Activated B cell treated with CpG ODN at 0.5 μM for 24 hours (primary cell): ENCODE results near the gene ASTN2. TPM values are rescaled to one million over a fixed set of nuclear protein-coding genes. Genes with fewer than 3 reads are reported as not detected.

Source experiments
- ATAC-seq: fragments of 200-7000 bp; cut with Tn5 transposase; one replicate; pipeline ENCODE4 v1.10.0; 2021; ENCODE audit warnings: low read depth, mild to moderate bottlenecking, moderate library complexity
- CTCF ChIA-PET: fragments of 350-600 bp; sonication (Branson Sonifier 250); formaldehyde crosslinking; loops from one replicate; lab custom pipeline; 2021; ENCODE audit warnings: antibody characterized with exemption; lab: Charles Lee
- POLR2A ChIA-PET: fragments of 350-600 bp; sonication (Branson Sonifier 250); formaldehyde crosslinking; loops from one replicate; lab custom pipeline; 2021; ENCODE audit warnings: antibody characterized with exemption; lab: Charles Lee
- DNase-seq: peaks from one replicate; pipeline ENCODE4 v3.0.0; 2022
- H3K27ac Mint-ChIP-seq: one replicate; pipeline ENCODE4 v1.8.0; 2020; ENCODE audit warnings: mixed read lengths
- H3K27me3 Mint-ChIP-seq: one replicate; pipeline ENCODE4 v1.8.0; 2021; ENCODE audit warnings: mixed read lengths
- H3K36me3 Mint-ChIP-seq: one replicate; pipeline ENCODE4 v1.8.0; 2021; ENCODE audit warnings: low read depth, mixed read lengths
- H3K4me1 Mint-ChIP-seq: one replicate; pipeline ENCODE4 v1.8.0; 2021; ENCODE audit warnings: mixed read lengths
- H3K4me3 Mint-ChIP-seq: one replicate; pipeline ENCODE4 v1.8.0; 2020; ENCODE audit warnings: mild to moderate bottlenecking, mixed read lengths
- H3K9me3 Mint-ChIP-seq: one replicate; pipeline ENCODE4 v1.8.0; 2020; ENCODE audit warnings: mixed read lengths
- CTCF ChIP-seq: fragments of 200-600 bp; IDR thresholded peaks from one replicate; pipeline ENCODE4 v1.8.0; 2022; ENCODE audit warnings: antibody characterized with exemption, mild to moderate bottlenecking
- intact Hi-C: fragments of 100-400 bp; cut with micrococcal nuclease; formaldehyde crosslinking; loops from one replicate; pipeline ENCODE4 v1.15.1; 2024
- total RNA-seq: library from RNA; stranded (reverse); gene quantifications from 2 replicates; pipeline ENCODE4 v1.2.3, GENCODE V29; 2022

The ASTN2 gene
- total RNA-seq, 1 donor from 2014 or later: 2.3 TPM

DNA sequence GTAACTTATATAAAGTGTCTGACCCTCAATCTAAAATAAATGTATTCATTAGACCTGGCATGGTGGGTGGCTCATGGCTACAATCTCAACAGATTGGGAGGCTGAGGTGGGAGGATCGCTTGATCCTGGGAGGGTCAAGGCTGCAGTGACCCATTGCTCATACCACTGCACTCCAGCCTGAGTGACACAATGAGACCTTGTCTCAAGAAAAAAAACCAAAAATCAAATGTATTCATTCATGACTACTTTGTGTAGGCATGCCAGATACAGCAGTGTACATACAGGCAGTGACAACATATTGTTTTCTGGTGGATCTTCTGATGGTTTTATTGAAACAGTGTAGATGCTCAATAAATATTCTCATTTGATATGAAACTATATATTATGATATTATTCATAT, 526.8 kb downstream of the ASTN2 start:
- no peak overlapping the region for H3K27ac Mint-ChIP-seq
- no peaks in the 10 kb centered on the region for H3K9me3 Mint-ChIP-seq
- ChIA-PET CTCF (no interaction called here), POLR2A (no interaction called here)
- H3K4me1 Mint-ChIP-seq: no peaks in the 10 kb centered on the region
- H3K27me3 Mint-ChIP-seq: no peaks in the 10 kb centered on the region
- TF ChIP-seq CTCF: no peak
- no peaks in the 10 kb centered on the region for H3K36me3 Mint-ChIP-seq
- no peak for ATAC-seq
- H3K4me3 Mint-ChIP-seq: no peak overlapping the region
- no peak for DNase-seq
- intact Hi-C loops: no loop called here

GRCh38 chr9:116883676-116884075, 531.2 kb downstream of the ASTN2 start:
- Mint-ChIP-seq H3K27me3 (no peaks in the 10 kb centered on the region), H3K4me3 (no peak overlapping the region), H3K4me1 (no peaks in the 10 kb centered on the region), H3K27ac (no peak overlapping the region), H3K36me3 (no peaks in the 10 kb centered on the region), H3K9me3 (peaks cover 2% of the 10 kb centered on the region)
- intact Hi-C loops: no loop called here
- ATAC-seq: no peak
- TF ChIP-seq CTCF: no peak
- DNase-seq: no peak
- ChIA-PET POLR2A (no interaction called here), CTCF (no interaction called here)

DNA sequence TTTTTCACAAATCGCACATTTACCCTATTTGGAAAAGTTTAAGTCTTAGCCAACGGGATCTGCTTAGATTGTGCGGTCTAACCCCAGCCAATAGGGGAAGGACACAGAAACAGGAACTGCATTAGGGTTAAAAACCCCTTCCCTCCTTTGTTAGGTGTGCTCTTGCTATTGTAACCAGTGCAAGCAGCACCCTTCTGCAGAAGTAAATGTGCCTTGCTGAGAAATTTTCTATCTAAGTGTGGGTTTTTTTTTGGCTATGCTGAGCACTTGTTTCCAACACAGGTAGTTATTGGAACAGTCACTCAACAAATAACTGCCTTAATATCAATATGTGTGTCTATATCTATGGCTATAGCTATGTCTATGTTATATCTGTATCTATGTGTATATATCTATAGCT, 537.8 kb downstream of the ASTN2 start:
- Mint-ChIP-seq H3K36me3 (no peaks in the 10 kb centered on the region), H3K27ac (no peak overlapping the region), H3K4me1 (no peaks in the 10 kb centered on the region), H3K27me3 (peaks cover 2% of the 10 kb centered on the region), H3K4me3 (no peak overlapping the region), H3K9me3 (peaks cover 6% of the 10 kb centered on the region)
- no peak for TF ChIP-seq CTCF
- POLR2A ChIA-PET: no interaction called here
- intact Hi-C loops: no loop called here
- ATAC-seq (no peak), DNase-seq (no peak)
- CTCF ChIA-PET: no interaction called here

- Mint-ChIP-seq H3K9me3 (peaks cover 6% of the 10 kb centered on the region), H3K27me3 (peaks cover 2% of the 10 kb centered on the region), H3K4me3 (no peak overlapping the region), H3K36me3 (no peaks in the 10 kb centered on the region), H3K4me1 (no peaks in the 10 kb centered on the region), H3K27ac (no peak overlapping the region)
- intact Hi-C loops: no loop called here
- DNase-seq: no peak
- no peak for TF ChIP-seq CTCF
- ATAC-seq: no peak
- POLR2A ChIA-PET: no interaction called here
- CTCF ChIA-PET: interaction anchor here (1.2 kb wide), 1 partner anchor 16 kb away, joined by 3 read pairs; no protein-coding TSS in a partner anchor
Measured at GRCh38 chr9:116875576-116875975, 539.3 kb downstream of the ASTN2 start.

- Mint-ChIP-seq H3K9me3 (peaks cover 6% of the 10 kb centered on the region), H3K27ac (no peak overlapping the region), H3K4me1 (no peaks in the 10 kb centered on the region), H3K27me3 (peaks cover 2% of the 10 kb centered on the region), H3K4me3 (no peak overlapping the region), H3K36me3 (no peaks in the 10 kb centered on the region)
- POLR2A ChIA-PET: no interaction called here
- DNase-seq: no peak
- CTCF ChIA-PET: interaction anchor here (1.2 kb wide), 1 partner anchor 15 kb away, joined by 3 read pairs; no protein-coding TSS in a partner anchor
- no peak for ATAC-seq
- no peak for TF ChIP-seq CTCF
- intact Hi-C loops: no loop called here
Measured at GRCh38 chr9:116873937-116874914, 540.6 kb downstream of the ASTN2 start.
